Measurements from ENCODE around the gene HBS1L.

HBS1L gene

DNA sequence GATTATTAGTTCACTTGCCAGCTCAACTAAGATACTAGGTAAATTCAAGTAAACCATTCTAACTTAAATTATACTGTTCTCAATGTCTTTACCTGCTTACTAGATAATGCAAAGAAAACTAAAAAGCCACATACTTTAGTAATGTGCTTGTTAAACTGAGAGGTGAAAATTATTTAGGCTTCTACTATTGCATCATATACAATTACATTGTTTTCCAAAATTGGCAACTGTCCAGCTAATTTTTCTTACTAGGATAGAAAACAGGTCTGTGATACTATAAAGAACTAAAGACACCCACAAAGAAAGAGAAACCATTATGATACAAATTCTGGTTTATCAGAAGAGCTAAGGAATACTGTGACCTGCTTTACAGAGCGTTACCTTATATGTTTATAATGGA is 59.1 kb downstream of the HBS1L start:
- DNase-seq, result no peak

DNA sequence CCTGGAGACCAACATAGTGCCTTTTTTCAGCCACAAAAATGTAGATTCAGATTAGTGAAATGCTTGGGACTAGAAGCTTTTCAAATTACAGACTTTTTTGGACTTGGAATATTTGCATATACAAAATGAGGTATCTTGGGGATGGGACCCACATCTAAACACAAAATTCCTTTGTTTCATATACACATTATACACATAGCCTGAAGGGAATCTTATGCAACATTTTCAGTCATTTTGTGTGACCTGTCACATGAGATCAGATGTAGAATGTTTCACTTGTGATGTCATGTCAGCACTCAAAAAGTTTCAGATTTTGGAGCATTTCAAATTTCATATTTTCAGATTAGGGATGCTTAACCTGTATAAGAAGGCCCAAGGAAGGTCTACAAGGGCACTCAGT is 60.2 kb downstream of the HBS1L start:
- DNase-seq, result no peak

DNA sequence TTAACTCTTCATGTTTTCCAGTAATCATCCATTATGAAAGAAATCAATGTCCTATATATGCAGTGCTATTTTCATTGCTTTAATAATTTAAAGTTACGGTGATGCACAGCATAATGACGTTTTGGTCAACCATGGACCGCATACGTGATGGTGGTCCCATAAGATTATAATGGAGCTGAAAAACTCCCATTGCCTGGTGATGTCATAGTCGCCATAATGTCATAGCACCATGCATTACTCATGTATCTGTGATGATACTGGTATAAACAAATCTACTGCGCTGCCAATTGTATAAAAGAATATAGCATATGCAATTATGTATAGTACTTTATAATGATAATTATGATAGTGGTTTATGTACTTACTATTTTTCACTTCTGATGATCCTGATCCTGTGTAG is 62.5 kb downstream of the HBS1L start:
- DNase-seq, result no peak

DNA sequence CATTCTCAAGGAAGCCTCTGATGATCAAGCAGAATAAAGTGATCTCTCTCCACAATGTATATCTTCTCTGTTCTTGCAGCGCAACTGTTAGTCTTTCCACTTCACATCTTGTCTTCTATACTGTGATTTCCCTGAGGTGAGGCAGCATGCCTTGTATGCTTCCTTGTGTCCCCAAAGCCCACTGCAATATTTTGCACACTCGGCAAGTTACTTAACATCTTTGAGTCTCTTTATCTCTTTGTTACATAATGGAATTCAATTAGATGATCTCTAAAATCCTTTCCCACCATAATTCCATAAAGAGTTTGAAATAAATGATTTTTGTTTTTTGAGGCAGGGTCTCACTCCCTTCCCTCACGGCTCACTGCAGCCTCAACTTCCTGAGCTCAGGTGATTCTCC is 64.4 kb downstream of the HBS1L start:
- no peak for DNase-seq

DNA sequence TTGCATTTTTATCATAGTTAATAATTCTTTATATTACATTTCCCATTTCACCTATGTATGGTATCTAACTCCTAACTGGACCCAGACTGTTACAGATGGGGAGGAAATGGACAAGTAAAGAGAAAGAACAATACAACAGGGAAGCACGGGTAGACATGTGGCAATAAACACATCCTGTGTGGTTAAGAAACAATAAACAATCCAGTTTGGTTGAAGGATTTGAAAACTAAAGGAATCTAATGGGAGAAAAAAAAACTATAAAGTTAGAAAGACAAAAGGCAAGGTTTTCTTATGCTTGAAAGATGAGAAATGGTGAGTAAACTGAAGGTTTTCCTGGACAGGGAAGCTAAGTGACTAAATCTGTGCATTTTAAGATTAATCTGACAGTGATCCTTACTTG is 69.8 kb downstream of the HBS1L start:
- no peak for DNase-seq

DNA sequence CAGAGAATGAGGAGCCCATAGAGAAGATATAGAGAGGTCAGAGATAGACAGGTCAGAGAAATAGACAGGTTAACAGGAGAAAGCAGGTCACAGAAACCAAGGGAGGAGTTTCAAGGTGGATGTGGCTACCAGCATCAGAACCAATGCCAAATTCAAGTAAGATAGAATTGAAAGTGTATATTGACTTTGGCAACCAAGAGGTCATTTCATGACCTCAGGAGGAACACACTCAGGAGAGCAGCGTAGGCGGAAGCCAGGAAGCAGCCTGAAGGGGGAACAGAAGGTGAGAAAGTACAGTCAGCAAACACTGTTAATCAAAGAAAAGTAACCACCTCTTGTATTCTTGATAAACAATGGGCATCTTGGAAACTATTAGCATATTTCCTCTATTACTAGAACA is 70.8 kb downstream of the HBS1L start:
- no peak for DNase-seq

DNA sequence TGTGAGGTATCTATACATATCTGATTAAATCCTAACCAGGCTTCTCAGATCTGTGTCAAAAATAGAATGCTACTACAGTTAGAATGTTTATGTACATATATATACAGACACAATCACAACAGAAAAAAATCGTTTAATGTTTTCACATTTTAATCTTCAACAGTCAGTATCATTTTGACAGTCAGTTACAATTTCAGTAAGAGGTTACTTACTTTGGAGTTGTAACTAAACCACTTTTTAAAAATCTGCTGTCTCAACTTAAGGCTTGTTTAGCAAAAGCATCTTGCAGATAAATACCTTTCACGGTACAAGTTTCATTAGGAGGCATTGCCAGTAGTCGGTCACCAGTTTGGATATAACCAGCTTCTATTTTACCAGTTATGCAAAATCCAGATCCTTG is 72.5 kb downstream of the HBS1L start:
- DNase-seq, result no peak

DNA sequence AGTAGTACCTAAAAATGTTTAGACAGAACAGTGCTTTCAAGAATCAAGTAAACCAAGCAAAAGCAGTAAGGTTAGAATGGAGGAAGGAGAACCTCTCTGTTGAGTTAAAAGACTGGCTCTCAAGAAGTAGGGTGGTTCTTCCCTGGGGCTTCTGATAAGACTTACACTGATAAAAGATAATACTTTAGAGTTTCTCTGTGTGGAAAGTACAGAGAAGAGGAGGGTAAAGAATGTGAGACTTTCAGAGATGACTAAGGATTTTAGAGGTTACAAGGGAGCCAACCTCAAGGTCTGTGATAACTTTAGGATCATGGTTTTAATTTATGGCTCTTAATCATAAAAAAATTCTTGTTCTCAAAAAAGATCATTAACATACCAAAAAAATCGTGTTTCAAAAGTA is 73.8 kb downstream of the HBS1L start:
- no peak for DNase-seq

DNA sequence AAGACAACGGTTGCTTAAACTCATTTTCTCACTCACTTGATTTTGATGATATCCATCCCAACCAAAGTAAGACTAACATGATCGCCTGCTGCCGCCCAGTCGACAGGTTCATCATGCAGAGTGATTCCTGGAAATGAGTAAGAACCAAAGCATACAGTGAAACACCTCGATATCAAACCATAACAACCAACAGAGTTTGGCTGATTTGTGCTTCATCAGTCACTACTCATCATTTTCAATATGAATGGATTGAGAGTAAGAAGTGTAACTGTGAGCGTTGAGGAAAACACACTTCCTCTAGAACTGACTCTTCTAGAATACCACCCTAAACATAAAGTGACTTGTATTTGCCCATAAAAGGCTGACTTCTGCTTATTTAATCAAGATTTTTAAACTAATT is 75.5 kb downstream of the HBS1L start:
- DNase-seq, result no peak

DNA sequence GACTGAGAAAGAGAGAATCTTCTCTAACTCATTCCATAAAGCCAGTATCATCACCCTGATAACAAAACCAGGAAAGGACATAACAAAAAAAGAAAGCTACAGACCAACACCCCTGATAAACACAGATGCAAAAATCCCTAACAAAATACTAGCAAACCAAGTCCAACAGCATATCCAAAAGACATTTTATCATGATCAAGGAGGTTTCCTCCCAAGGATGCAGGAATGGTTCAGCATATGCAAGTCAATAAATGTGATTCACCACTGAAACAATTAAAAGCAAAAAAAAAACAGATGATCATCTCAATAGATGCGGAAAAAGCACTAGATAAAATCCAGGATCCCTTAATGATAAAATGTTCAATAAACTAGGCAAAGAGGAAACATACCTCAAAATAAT is 80.3 kb downstream of the HBS1L start:
- DNase-seq, result no peak

DNA sequence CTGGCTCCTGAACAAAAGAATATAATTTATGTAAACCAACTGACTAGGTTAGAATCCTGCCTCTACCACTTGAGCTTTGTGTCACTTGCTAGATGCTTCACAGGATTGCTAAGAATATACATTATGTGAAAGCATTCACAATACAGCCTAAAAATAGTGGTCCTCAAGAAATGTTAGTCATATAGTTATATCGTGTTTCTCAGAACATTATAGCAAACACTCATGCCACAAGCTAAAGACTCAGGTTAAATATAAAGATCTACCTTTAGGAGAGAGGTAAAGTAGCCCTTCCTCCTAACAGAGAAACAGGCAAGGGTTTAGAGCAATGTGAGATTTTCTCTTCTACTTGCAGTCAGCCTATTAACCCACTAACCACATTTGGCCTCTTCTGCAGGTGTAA is 86.9 kb downstream of the HBS1L start:
- no peak for DNase-seq

DNA sequence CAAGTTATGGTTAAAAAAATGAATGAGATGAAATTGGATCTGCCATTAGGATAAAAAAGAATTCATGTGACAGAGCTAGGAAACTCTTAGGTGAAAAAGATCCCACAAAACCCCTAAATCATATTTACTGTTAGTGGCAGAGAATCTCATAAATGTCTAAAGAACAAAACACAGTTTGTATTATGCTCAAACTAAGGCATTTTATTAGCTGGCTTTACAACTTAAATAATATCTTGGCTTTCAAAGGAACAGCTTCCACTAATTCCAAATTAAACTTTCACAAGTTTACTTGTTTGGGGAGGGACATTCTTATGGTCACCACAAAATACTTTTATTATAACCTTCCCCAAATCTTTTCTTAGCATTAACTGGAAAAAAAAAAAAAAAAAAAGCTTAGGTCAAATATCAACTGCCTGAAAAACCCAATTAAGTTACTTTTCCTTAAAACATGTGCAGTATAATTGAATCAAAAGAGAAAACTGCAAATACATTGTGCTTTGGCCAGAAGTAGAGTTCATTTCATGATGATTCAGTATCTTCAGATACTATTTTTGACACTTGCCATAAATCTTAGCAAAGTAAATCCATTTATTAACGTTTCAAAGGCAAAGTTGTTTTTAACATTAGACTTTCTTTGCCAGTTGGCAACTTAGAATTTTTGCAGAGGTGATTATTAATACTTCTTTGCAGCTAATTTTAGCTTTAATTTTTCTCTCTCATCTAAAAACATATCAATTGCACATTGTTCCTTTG is 90.0 kb downstream of the HBS1L start:
- DNase-seq, result no peak

DNA sequence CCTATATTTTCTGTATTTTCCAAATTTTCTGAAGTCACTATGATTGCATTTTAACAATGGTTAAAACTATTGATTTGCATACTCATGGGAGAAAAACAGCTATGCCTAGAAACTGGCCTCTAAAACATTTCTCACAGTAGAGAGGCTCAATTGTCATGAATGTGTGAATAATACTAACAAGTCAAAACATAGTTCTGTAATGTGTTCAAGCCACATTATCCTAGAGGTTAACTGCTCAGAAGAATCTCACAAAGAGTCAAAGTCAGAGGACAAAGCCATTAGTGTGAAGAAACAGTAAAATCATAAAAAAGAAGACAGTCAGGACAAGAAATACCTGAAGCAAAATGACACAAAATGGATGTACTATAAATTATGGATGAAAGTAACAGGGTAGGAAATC is 92.2 kb downstream of the HBS1L start:
- no peak for DNase-seq

DNA sequence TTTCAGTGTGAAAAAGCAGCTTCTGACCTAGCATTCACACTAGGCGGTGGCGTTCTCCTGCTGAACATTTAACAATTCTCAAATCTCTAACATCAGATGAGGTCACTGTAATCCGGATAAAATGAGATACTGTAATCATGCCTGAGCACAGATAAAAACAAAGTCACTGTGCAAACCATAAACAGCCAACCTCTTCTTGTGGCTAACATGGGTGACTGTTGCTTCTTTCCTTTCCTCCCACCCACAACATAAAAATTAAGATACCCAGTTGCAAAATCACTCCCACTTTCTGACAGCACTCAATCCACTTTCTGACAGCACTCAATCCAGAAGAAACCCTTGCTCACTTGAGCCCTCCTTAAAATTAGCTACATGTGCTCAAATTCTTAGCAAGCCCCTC is 93.3 kb downstream of the HBS1L start:
- no peak for DNase-seq

DNA sequence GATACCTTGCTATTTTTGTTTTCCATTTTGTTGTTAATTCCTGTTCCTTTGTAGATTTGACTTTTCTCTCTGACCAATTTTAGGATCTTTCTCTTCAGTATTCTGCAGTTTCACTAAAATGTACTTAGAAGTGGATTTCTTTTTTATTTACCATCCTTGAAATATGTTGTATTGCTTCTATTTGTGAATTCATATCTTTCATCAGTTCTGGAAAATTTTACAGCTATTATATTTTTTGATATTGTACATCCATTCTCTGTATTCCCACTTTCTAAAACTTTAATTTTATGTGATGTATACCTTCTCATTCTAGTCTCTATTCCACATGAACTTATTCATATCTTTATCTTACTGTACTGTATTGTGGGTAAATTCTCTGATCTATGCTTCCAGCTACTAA is 95.0 kb downstream of the HBS1L start:
- DNase-seq, result no peak

DNA sequence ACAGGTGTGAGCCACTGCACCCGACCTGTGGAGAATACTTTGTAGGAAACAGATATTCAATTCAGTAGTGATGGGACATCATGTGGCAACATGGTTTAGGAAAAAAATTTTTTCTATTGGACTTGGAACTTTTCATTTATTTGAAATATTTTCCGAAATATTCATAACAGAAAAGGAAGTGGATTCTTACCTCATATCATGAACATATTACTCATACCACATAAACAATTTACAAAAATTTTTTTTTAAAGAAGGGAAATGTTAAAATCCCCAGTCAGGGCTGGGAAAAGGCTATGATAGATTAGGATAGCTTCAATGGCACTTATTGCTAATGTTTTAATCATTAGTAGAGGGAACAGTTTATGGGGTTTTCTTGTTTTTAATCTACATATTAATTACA is 97.9 kb downstream of the HBS1L start:
- no peak for DNase-seq

DNA sequence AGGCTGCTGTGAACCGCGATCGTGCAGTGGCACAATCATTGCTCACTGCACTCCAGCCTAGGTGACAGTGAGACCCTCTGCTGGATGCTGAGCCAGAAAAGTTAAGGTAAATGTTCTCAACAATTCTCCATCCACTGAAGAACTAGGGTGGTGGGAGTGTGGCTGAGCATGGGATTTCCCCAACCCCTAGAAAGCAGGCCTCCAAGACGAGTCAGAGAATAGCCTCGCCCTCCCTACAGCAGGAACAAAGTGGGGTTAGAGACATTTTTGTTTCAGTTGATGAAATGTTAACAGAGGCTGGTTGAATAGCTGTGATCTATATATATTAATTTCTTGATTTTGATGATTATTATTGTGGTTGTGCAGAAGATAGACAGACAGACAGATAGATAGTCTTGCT is 98.6 kb downstream of the HBS1L start:
- DNase-seq, result no peak

DNA sequence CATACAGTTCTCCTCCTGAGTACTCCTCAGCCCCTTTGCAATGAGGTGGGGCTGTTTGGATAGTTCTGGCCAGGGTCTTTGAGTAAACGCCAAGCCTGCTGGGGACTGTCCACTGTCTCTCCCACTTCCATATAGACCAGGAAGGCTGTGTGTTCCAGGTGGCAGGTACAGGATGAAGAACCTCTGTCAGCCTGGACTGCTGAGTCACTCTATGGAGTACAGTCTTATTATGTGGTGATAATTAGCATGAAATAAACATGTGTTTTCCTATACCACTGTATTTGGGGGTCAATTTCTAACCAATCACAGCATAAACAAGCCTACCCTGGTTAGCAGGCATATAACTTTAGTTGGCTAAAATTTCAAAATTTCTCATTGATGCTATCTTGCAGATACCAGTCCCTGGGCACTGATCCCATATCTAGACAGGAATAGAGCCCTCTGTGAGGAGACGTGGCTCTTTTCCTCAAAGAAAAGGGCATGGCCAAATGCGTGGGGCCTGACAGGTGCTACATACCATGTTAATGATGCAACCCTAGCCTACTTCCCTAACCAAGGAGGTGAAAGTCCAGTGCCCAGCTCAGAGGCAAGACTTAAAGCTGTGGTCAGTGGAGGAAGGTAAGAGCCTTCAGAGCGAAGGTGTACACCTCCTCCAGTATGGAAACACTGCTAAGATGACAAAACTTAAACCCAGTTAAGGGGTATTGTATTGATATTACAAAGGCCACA is 100.2 kb downstream of the HBS1L start:
- DNase-seq, result no peak

DNA sequence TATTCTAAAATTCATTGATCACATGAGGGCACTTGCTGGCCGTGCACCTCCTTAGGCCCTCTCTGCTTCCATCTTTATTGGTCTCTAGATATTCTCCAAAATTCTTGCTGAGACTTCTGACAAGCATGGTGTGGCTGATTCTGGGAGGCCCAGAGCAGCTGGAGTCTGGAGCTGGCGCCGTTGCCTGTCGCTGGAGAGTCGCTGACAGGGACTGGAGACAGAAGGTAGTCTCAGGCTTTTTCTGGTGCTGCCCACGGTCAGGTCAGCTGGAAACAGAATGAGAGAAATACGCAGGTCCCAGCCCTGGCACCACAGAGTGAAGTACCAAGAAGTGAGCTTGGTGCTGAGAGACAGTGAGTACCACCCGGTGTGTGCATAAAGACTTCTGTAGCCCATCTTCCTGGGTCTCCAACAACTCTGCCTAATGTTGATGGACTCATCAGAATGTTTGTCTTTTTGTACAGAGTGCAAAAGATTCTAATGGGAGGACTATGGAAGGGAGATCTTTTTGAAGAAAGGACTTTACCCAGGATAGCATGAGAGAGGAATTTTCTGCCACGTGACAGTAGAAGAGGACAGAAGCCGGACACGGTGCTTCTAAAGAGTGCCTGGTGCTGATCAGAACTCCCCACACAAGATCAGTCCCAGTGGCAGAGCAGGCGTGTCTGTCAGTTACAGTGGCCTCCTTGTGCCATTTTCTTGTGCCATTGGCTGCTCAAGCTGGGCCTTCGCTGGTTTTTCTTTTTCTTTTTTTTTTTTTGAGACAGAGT is 102.9 kb downstream of the HBS1L start:
- DNase-seq, result no peak

DNA sequence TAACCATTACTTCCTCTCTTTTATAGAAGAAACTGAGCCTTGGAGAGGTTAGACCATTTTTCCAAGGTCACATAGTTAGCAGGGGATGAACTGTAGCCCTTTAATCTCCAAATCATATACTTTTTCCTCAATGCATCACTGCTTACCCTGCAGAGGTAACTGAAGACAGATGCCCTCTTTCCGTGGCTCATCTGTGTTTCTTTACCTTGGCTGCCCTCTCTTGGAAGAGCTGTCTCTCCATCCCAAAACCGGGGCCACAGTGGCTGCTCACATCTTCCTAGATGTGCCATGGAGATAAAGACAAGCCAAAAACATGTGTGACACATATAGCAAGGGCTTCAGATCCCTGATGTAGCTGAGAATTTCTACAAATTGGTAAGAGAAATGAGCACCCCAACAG is 104.1 kb downstream of the HBS1L start:
- DNase-seq, result no peak

DNA sequence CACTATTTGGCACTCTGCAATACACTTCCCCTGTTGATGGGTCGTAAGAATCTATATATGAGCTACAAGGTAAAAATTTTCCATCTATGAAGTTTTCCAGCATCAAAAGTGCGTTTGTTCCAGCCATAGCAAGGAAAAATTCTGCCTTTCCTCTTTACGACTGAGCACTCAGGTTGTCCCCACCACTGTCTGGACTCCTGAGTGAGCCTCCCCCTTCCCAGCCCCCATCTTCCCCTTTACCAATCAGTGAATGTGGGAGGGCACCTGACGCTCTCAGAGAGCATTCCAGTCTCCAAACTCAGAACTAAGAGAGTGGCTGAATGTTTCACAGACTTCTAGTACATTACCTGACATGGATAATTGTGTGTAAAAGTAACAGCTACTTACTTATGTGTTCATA is 104.7 kb downstream of the HBS1L start, which contains the start of gene ALDH8A1:
ALDH8A1 (minus strand) TSS at position 175 of the 400 bp plus-strand sequence; CDS start at position 127, 48 bp downstream.
- no peak for DNase-seq

DNA sequence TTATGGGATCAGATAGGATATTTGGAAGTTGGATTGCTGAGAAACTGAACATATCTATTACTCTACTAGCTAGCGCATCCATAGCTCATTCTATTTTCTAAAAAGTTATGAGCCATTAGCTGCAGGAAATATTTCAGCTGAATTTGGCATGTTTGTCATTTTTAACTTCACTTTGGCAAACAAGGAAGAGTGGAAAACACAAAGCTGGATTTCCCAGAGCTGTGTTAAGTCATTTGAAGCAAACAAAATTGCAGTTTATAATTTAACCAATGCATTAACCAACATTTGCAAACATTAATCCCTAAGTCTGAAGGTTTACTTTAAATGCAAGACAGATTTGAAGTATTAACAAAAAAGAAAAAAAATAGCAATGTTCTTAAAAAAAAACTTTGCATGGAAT is 105.9 kb downstream of the HBS1L start:
- DNase-seq, result no peak

DNA sequence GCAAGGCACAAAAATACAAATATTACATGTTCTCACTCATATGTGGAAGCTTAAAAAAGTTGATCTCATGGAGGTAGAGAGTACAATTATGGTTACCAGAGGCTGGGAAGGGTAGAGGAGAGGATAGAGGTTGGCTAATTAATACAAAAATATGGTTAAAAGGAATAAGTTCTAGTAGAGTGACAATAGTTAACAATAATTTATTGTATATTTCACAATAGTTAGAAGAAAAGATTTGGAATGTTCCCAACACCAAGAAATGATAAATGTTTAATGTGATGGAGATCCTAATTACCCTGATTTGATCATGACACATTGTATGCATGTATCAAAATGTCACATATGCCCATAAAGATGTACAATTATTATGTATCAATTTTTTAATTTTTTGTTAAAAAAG is 106.5 kb downstream of the HBS1L start:
- no peak for DNase-seq

DNA sequence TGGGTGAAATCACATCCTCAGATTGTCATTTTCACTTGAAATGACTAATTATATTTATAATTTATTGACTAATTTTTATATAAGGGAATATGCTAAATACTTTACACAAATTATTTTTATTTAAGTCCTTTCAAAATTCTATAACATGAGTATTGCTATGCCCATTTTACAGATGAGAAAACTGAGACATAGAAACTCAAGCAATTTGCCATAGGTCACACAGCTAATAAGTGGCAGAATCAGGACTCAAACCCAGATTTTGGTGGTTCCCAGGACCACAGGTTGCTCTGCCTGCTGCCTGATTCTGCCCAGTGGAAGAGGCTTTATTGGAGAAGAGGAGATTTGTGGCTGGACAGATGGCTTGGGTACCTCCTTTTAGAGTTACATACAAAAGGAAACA is 109.6 kb downstream of the HBS1L start:
- no peak for DNase-seq

Data from 8988T (cell line).